HFF-Myc (cell line): ENCODE results near the gene TBCEL.

Source experiments
- DNase-seq: peaks from one replicate; pipeline ENCODE4 v3.0.0-alpha.2; 2011; ENCODE audit warnings: low read depth; ENCODE audit errors: extremely low read depth
- H3K4me3 ChIP-seq: replicated peaks from 2 replicates; pipeline ENCODE4 v1.5.1; 2011; ENCODE audit warnings: low read depth, mild to moderate bottlenecking, control low read depth, low read length
- CTCF ChIP-seq: IDR thresholded peaks from 2 replicates; pipeline ENCODE4 v1.5.1; 2012; ENCODE audit warnings: mild to moderate bottlenecking, low read depth, low read length, control low read depth; ENCODE audit errors: missing control alignments

TBCEL gene

DNA sequence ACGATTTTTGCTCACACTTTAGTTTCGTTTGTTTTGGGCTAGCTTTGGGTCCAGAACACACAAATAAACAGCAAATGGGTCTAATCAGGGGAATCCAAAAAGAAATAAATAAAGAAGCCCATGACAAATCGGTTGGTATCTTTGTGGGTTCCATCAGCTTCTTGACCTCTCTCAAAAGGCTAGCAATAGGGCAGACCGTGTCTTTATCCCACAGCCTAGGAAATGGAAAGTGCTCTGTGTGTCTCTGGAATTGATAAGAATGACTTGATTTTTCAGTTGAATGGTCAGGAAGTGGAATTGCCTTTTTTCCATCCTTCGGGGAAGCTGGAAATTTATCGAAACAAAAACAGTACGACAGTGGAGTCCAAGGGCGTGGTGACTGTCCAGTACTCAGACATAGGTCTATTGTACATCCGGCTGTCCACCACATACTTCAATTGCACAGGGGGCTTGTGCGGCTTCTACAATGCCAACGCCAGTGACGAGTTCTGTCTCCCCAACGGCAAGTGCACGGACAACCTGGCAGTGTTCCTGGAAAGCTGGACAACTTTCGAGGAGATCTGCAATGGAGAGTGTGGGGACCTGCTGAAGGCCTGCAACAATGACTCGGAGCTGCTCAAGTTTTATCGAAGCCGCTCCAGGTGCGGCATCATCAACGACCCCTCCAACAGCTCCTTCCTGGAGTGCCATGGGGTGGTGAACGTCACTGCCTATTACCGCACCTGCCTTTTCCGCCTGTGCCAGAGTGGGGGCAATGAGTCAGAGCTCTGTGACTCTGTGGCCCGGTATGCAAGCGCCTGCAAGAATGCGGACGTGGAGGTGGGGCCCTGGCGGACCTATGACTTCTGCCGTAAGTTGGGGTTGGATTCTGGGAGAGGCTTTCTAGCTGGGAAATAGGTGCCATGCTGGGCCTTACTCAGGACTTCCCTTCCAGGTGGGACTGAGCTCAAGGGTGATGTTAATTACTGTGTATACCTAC lies 105.7 kb downstream of the TBCEL start:
- DNase-seq = no peak
- no peak for TF ChIP-seq CTCF
- no peak overlapping the region for H3K4me3 ChIP-seq

GRCh38 chr11:121131656-121132055 lies 107.8 kb downstream of the TBCEL start:
- H3K4me3 ChIP-seq = no peak overlapping the region
- TF ChIP-seq CTCF = no peak
- no peak for DNase-seq

- no peak overlapping the region for H3K4me3 ChIP-seq
- DNase-seq = no peak
- TF ChIP-seq CTCF = no peak
These were observed 108.5 kb downstream of the TBCEL start for GRCh38 chr11:121132211-121132976.

DNA sequence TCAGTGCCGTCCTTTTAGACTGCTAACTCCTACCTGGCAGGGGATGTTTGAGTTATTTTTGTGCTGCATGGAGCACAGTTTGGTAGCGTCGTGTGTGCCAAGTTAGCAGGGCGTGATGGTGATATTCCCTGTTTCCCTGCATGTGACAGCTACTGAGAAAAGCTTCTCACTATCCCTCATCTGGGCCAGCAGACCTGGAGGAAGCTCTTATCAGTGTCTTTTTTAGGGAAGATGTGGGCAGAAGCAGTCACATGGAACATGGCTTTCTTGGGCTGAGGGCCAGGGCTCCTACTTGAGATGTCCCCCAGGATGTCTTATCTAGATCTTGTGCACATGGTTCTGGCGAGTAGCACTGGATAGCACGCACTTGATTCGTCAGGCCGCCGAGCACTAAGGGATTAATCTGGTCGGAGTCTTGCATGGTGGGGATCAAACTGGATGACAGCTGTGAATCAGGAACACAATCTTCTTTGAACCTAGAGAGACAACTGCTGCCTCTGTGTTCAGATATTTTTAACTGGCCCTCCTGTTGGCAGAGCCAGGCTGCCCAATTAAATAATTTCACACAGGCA lies 110.9 kb downstream of the TBCEL start:
- TF ChIP-seq CTCF = no peak
- DNase-seq = no peak

DNA sequence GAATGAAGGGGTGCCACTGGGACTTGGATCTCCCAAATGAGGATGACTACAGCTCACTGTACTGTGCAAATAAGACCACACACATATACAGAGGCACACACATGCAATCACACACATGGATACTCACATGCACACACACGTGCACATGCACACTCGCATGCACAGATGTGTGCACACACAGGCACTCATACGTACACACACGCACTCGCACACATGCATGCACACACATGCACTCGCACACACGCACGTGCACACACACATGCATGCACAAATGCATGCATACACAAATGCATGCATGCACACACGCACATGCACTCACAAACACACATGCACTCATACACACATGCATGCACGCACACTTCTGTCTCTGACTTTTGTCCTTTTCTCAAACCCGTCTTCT lies 113.1 kb downstream of the TBCEL start:
- no peak for TF ChIP-seq CTCF
- no peak overlapping the region for H3K4me3 ChIP-seq
- no peak for DNase-seq

More for the DNA sequence above, 110.9 kb downstream of the TBCEL start:
- H3K4me3 ChIP-seq = no peak overlapping the region

GRCh38 chr11:121138259-121138658 lies 114.4 kb downstream of the TBCEL start:
- TF ChIP-seq CTCF = no peak
- DNase-seq = no peak
- no peak overlapping the region for H3K4me3 ChIP-seq
